GM18517 (cell line): ENCODE data around the gene RFLNA.

Experiments used
- ATAC-seq: cut with Tn5 transposase; IDR thresholded peaks from one replicate; pipeline ENCODE4 v1.9.1; 2021; ENCODE audit warnings: mild to moderate bottlenecking, moderate library complexity; ENCODE audit not compliant: unreplicated experiment

The RFLNA gene

GRCh38 chr12:124335426-124336183 is 40.7 kb downstream of the RFLNA start:
- ATAC-seq, result no peak

DNA sequence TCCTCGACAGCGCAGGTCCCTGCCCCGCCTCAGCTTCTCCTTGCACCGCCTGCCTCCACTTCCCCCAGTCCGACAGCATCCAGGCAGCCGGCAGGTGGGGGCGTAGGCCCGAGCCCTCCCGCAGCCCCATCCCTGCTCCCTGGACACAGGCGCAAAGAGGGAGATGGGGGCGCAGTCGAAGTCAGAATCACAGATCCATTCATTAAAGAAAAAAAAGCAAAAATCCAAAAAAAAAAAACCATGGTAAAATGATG is 41.2 kb downstream of the RFLNA start:
- ATAC-seq, result no peak

- ATAC-seq, result no peak
Observed at GRCh38 chr12:124336742-124337520, 42.0 kb downstream of the RFLNA start.

GRCh38 chr12:124337622-124338021 is 42.7 kb downstream of the RFLNA start:
- ATAC-seq, result no peak

- no peak for ATAC-seq
Observed at GRCh38 chr12:124338448-124338847, 43.6 kb downstream of the RFLNA start.

DNA sequence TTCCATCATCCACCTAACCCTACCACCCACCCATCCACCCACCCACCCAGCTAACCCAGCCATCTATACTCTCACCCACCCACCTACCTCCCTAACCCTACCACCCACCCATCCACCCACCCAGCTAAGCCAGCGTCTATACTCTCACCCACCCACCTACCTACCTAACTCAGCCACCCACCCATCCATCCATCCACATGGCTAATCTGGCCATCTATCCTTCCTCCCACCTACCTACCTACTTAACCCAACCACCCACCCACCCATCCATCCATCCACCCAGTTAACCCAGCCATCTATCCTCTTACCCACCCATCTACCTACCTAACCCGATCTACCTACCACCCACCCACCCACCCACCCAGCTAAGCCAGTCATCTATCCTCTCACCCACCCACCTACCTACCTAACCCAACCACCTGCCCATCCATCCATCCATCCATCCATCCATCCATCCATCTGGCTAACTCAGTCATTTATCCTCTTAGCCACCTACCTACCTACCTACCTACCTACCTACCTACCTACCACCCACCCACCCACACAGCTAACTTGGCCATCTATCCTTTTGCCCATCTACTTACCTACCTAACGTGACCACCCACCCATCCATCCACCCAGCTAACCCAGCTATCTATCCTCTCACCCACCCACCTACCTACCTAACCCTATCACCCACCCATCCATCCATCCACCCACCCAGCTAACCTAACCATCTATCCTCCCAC is 44.1 kb downstream of the RFLNA start:
- no peak for ATAC-seq

DNA sequence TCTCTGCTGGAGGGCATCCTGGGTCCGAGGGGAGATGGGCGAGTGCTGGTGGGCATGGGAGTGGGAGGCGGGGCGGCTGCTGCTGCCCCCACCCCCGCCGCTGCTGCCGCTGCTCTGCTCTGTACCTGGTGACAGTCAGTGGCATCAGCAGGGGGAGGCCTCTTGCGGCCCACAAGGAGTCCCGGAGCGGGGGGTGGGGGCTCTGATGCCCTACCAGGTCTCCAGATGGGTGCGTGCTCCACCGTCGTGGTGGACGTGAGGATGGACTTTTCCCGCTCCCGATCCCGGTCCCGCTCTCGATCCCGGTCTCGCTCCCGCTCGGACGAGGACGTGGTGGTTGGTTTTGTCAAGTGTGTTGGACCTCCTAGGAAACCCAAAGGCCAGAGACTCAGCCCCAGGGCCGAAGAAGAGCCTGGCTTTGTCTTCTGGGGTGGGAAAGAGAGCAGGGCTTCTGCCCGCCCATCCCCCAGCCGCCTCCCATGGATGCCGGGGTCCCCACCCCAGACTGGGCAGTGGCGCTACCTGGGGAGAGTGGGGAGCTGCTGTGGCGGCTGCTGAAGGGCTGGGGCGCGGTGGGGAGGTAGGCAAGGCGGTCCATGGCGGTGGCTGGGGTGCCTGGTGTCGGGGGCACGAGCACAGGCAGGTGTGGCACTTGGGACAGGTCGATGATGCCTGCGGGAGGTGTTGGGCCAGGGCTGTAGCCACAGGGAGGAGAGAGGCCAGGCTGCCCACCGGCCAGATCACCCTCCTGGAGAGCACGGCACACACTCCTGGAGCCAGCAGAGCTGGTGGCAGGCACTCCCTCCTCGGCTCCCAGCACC is 45.4 kb downstream of the RFLNA start:
- ATAC-seq, result no peak

- ATAC-seq, result no peak
Observed at GRCh38 chr12:124341645-124342069, 46.8 kb downstream of the RFLNA start.

- no peak for ATAC-seq
Observed at GRCh38 chr12:124344022-124344421, 49.1 kb downstream of the RFLNA start.

GRCh38 chr12:124344526-124344925 is 49.6 kb downstream of the RFLNA start:
- ATAC-seq, result no peak

DNA sequence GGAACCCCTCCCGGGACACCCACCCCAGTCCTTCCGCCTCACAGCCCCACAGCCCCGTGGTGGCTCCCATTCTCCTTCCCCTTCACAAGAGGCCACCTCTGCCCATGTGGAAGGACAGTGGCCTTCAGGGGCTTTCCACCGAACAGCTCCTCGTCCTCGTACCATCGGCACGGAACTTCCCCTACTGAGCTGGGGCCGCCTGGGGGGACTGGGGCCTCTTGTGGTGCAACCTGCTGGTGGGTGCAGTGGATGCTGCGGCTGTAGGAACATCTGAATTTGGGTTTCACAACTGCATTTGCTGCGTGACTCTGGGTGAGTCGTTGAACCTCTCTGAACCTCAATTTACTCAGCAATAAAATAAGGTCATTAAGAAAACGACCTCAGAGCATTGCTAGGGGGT is 50.9 kb downstream of the RFLNA start:
- ATAC-seq, result no peak

- ATAC-seq, result no peak
Observed at GRCh38 chr12:124346425-124347168, 51.7 kb downstream of the RFLNA start.

GRCh38 chr12:124347335-124347734 is 52.4 kb downstream of the RFLNA start:
- no peak for ATAC-seq

DNA sequence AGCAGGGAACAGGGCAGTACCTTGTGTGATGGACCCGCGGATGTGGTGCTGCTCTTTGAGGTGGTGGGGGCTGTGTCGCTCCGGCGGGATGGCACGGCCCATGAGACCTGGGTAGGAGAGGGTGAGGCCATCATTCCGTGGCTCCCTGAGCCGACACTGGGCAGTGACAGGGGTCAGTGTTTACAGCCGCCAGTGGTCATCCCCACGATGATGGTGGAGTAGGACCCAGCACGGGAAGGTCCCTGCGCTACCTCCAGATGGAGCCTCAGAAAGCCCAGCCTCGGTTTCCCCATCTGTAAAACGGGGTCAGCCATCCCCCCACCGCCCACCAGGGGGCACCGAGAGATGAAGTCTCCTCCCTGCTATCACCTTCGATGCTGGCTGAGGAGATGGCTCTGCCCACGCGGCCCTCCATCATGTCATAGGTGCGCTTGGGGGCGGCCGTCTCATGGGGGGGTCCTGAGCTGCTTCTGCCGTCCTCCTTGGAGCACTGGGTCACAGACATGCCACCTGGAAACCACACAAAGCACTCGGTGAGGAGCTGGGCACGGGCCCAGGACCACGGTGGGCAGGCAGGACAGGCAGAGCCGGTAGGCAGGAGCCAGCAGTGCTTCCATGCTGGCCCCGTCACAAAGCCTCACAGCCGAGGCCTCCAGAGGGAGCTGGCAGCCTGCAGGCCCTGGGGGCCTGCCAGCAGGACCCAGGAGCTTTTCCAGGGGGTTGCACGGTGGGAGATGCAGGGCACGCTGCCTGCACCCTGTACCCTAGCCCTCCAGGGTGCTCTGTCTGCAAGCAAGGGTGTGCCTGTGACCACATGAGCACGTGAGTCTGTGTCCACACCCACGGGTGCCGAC is 53.1 kb downstream of the RFLNA start:
- no peak for ATAC-seq

DNA sequence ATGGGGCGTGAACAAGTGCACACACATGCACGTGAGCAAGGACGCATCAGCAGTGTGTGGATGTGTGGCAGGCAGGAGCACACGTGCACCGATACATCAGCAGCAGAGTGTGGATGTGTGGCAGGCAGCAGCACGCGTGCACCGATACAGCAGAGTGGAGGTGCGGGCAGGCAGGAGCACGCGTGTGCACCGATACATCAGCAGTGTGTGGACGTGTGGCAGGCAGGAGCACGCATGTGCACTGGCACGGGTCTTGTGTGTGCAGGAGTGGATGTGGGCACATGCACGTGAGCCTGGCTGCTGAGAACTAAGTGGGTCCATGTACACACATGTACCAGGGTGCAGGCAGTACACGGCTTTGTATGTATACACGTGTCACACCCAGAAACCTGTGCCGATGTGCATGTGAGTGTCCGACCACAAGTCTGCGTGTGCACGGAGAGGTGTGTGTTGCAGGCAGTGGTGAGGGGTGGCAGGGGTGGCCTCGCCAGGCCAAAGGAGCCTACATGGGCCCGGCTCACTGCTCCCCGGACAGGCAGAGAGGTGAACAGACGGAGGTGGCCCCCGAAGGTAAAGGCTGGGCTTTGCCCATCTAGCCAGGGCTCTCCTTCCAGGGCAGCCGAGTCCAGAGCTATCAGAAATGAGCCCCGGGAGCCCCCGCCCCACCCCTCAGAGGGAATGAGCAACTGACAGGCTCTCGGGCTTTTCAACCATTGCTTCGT is 53.9 kb downstream of the RFLNA start:
- no peak for ATAC-seq

GRCh38 chr12:124350491-124350890 is 55.6 kb downstream of the RFLNA start:
- no peak for ATAC-seq

GRCh38 chr12:124351422-124351821 is 56.5 kb downstream of the RFLNA start:
- ATAC-seq, result no peak

GRCh38 chr12:124352257-124352656 is 57.4 kb downstream of the RFLNA start:
- no peak for ATAC-seq

DNA sequence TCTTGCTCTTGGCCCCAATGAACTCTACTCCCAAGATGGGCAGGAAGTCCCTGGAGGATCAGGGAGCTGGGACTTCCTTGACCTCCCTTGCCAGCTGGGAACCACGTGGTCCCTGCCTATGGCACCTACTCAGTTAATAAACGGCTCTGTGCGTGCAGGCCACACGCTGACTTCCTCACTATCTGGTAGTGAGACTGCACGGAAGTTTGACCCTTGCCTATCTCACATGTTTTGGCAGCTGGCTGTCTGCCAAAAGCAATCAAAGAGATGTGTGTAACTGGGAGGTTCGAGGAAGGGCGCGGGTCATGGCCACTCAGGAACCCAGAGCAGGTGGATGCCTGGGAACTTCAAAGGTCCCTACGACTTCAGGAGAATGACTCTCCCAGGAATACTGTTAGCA is 57.9 kb downstream of the RFLNA start:
- ATAC-seq, result no peak
